Glutamatergic neuron (in vitro differentiated cells): Measurements from ENCODE around the gene ARHGAP6. TPM values are rescaled to one million over a fixed set of nuclear protein-coding genes. Genes with fewer than 3 reads are reported as not detected.
"Not testable (repeated sequence)": the region's sequence is repeated elsewhere in the genome, so short reads cannot be mapped to it uniquely, and the experiment has no call there.

ENCODE experiments used
- DNase-seq: peaks from one replicate; pipeline ENCODE4 v3.0.0; 2022
- H3K27ac Mint-ChIP-seq: one replicate; pipeline ENCODE4 v1.8.0; 2020; ENCODE audit warnings: mild to moderate bottlenecking, mixed read lengths, inconsistent platforms; ENCODE audit not compliant: unreplicated experiment
- H3K27me3 Mint-ChIP-seq: one replicate; pipeline ENCODE4 v1.8.0; 2020; ENCODE audit warnings: mild to moderate bottlenecking, moderate library complexity, mixed read lengths, inconsistent platforms; ENCODE audit not compliant: unreplicated experiment
- H3K36me3 Mint-ChIP-seq: one replicate; pipeline ENCODE4 v1.8.0; 2020; ENCODE audit warnings: mild to moderate bottlenecking, mixed read lengths, inconsistent platforms; ENCODE audit not compliant: unreplicated experiment
- H3K4me1 Mint-ChIP-seq: one replicate; pipeline ENCODE4 v1.8.0; 2020; ENCODE audit warnings: mild to moderate bottlenecking, low read depth, mixed read lengths, inconsistent platforms; ENCODE audit not compliant: unreplicated experiment
- H3K4me3 Mint-ChIP-seq: one replicate; pipeline ENCODE4 v1.8.0; 2020; ENCODE audit warnings: mild to moderate bottlenecking, mixed read lengths, inconsistent platforms; ENCODE audit not compliant: unreplicated experiment
- H3K9me3 Mint-ChIP-seq: one replicate; pipeline ENCODE4 v1.8.0; 2020; ENCODE audit warnings: mild to moderate bottlenecking, moderate library complexity, mixed read lengths, inconsistent platforms; ENCODE audit not compliant: unreplicated experiment
- CTCF ChIP-seq: fragments of 200-600 bp; sonication (generic); IDR thresholded peaks from one replicate; pipeline ENCODE4 v1.5.0; 2021; ENCODE audit not compliant: partially characterized antibody, unreplicated experiment
- total RNA-seq: library from RNA; stranded (reverse); fragmentation: NEBNext Ultra II Directional; extraction: Animal tissue kit (Norgen Biotek cat#: 25700); gene quantifications from one replicate; pipeline ENCODE4 v1.2.1, GENCODE V29; 2021; ENCODE audit not compliant: unreplicated experiment

Gene ARHGAP6
- total RNA-seq, 1 donor from 2014 or later, result 3.6 TPM

- TF ChIP-seq CTCF, result no peak
- H3K27ac Mint-ChIP-seq, result no peak overlapping the region
- DNase-seq, result no peak
- H3K36me3 Mint-ChIP-seq, result no peaks in the 10 kb centered on the region
- no peaks in the 10 kb centered on the region for H3K4me1 Mint-ChIP-seq
- H3K9me3 Mint-ChIP-seq, result no peaks in the 10 kb centered on the region
- peaks cover 2% of the 10 kb centered on the region for H3K27me3 Mint-ChIP-seq
- no peak overlapping the region for H3K4me3 Mint-ChIP-seq
Measured at GRCh38 chrX:11589641-11590040, 76.1 kb downstream of the ARHGAP6 start.

GRCh38 chrX:11588097-11588496 lies 77.6 kb downstream of the ARHGAP6 start:
- no peak overlapping the region for H3K27ac Mint-ChIP-seq
- no peak for DNase-seq
- H3K36me3 Mint-ChIP-seq, result no peaks in the 10 kb centered on the region
- no peaks in the 10 kb centered on the region for H3K4me1 Mint-ChIP-seq
- peaks cover 2% of the 10 kb centered on the region for H3K27me3 Mint-ChIP-seq
- no peak overlapping the region for H3K4me3 Mint-ChIP-seq
- TF ChIP-seq CTCF, result no peak
- no peaks in the 10 kb centered on the region for H3K9me3 Mint-ChIP-seq

GRCh38 chrX:11585174-11585573 lies 80.5 kb downstream of the ARHGAP6 start:
- H3K27ac Mint-ChIP-seq, result no peak overlapping the region
- H3K9me3 Mint-ChIP-seq, result no peaks in the 10 kb centered on the region

DNA sequence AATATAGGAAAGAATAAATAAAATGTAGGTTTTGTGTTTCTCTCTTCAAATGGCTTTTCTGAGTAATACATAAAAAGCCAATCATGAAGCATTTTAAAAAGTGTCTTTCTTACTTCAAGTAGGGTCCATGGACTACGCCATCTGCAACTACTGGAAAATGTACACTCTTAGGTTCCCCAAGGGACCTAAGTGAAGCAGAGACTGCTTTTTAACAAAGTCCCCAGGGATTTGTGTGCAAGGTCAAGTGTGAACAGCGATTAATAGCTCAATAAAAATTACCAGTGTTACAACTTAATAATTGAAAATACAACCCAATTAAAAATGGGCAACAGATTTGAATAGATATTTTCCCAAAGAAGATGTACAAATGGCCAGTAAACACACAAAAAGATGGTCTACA lies 84.9 kb downstream of the ARHGAP6 start:
- H3K4me1 Mint-ChIP-seq, result no peaks in the 10 kb centered on the region
- DNase-seq, result no peak
- no peaks in the 10 kb centered on the region for H3K27me3 Mint-ChIP-seq
- H3K9me3 Mint-ChIP-seq, result no peaks in the 10 kb centered on the region
- TF ChIP-seq CTCF, result no peak
- H3K4me3 Mint-ChIP-seq, result no peak overlapping the region
- no peak overlapping the region for H3K27ac Mint-ChIP-seq
- H3K36me3 Mint-ChIP-seq, result no peaks in the 10 kb centered on the region

More at GRCh38 chrX:11585174-11585573, 80.5 kb downstream of the ARHGAP6 start:
- Mint-ChIP-seq H3K36me3 (no peaks in the 10 kb centered on the region), H3K4me1 (no peaks in the 10 kb centered on the region), H3K27me3 (peaks cover 2% of the 10 kb centered on the region), H3K4me3 (no peak overlapping the region)
- DNase-seq, result no peak
- TF ChIP-seq CTCF, result no peak

DNA sequence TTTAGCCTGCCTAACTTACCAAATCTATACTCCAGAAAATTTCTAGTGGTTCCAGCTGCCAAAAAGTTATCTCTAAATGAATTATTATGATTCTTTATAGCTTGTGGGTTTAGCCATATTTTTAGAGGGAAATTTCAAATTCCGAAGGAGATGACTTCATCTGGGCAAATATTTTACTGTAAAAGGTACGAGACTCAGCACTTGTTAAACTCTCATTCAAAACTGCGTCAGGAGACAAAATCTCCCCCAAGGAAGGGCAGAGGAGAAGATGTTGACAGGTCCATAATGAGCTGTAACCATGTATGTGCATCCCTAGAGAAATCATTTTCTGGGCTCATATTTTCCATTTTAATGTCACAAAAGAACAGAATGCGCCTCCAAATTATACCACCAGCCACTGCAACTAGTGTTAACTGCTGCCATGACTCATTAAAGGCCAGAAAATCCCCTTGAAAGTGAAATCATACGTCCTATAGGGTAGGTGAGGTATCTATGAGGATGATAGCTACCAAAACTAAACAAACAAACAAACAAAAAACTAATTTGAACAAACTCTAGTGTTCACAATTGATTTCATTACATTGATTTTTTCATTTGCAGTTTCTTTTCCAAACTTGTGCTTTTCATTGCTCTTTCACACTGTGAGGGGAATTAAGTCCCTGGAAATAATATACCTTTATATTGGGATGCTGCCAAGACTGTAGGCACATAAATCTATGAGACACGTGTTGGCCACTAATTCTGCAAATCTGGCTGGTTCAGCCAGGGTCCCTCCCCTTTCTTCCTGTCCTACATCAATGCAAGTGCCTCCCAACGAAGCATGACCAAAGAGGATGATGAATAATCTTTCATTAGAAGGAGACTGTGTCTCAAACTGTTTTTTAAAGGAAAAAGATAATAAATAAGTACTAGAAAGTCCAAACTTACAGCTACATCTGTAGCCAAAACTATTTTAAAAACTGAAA lies 85.8 kb downstream of the ARHGAP6 start:
- H3K27ac Mint-ChIP-seq, result no peak overlapping the region
- no peak for DNase-seq
- no peaks in the 10 kb centered on the region for H3K36me3 Mint-ChIP-seq
- TF ChIP-seq CTCF, result no peak
- H3K4me3 Mint-ChIP-seq, result no peak overlapping the region
- H3K4me1 Mint-ChIP-seq, result no peaks in the 10 kb centered on the region
- H3K27me3 Mint-ChIP-seq, result no peaks in the 10 kb centered on the region
- H3K9me3 Mint-ChIP-seq, result no peaks in the 10 kb centered on the region

GRCh38 chrX:11578301-11578700 lies 87.4 kb downstream of the ARHGAP6 start:
- H3K4me3 Mint-ChIP-seq, H3K36me3 Mint-ChIP-seq, H3K9me3 Mint-ChIP-seq, H3K27me3 Mint-ChIP-seq, DNase-seq, H3K4me1 Mint-ChIP-seq, H3K27ac Mint-ChIP-seq: not testable (repeated sequence)
